GM21717 (cell line): ENCODE measurements around the gene SOCS6.
"Not testable (repeated sequence)": the region's sequence is repeated elsewhere in the genome, so short reads cannot be mapped to it uniquely, and the experiment has no call there.

Experiments
- ATAC-seq: cut with Tn5 transposase; IDR thresholded peaks from one replicate; pipeline ENCODE4 v1.9.1; 2021; ENCODE audit warnings: mild to moderate bottlenecking, moderate library complexity; ENCODE audit not compliant: unreplicated experiment

SOCS6 gene, protein sequence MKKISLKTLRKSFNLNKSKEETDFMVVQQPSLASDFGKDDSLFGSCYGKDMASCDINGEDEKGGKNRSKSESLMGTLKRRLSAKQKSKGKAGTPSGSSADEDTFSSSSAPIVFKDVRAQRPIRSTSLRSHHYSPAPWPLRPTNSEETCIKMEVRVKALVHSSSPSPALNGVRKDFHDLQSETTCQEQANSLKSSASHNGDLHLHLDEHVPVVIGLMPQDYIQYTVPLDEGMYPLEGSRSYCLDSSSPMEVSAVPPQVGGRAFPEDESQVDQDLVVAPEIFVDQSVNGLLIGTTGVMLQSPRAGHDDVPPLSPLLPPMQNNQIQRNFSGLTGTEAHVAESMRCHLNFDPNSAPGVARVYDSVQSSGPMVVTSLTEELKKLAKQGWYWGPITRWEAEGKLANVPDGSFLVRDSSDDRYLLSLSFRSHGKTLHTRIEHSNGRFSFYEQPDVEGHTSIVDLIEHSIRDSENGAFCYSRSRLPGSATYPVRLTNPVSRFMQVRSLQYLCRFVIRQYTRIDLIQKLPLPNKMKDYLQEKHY

DNA sequence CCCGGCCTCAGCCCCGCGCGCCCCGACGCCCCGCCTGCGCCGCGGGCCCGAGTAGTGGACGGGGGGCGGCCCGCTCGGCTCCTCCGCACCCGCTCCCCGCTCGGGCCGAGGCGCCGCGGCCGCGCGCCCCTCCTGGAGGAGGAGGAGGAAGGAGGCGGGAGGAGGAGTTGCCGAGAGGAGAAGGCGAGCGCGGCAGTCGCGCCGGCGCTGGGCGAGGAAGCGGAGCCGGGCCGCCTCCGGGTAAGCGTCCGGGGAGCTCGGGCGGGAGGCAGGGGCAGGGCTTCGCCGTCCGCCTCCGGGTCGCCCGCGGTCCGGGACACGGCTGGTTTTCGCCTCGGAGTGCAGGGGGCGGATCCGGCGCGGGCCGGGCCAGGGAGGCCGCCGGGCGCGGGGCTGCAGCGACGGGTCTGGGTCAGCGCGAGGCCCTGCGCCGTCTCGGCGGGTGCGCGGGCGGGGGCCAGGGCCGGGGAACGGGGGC is at the start of gene SOCS6:
TSS of gene SOCS6 (plus strand) at position 195 of the 478 bp plus-strand sequence. CDS start 35,624 bp downstream, outside the sequence.
- peak; percentile 80 for ATAC-seq

DNA sequence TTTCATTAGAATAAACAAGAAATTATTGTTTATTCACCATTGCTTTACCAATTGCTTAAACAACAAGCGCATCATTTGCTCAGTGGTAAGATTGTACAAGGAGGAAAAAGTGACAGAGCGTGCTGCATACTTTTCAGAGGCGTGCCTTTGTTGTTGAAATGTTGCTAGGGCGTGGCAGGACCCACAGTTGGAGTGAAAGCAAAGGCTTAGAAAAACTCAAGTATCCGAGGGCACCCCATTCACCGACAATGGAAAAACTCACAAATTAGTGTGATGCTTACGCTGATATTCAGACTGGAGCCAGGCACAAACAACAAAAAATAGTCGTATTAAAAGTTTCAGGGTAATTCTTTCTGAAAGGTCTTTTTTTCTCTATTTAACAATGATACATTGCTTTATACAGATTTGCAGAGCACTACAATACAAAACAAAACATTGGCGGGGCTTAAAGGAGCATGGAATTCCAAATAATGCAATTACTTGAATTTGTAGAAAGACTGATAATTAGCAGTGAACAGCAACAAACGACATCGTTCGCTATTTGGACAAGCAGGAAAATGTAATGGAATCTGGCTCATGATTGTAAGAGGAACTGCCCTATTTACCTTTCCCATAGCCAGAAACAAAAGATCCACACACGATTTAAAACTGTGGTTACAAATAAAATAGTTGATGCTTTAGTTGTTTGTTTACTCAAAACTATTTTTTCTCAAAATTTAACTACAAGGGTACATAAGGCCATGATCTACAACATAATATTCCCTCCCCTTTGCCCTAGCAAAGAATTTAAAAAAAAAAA is 45.5 kb upstream of the SOCS6 start:
- ATAC-seq = no peak

DNA sequence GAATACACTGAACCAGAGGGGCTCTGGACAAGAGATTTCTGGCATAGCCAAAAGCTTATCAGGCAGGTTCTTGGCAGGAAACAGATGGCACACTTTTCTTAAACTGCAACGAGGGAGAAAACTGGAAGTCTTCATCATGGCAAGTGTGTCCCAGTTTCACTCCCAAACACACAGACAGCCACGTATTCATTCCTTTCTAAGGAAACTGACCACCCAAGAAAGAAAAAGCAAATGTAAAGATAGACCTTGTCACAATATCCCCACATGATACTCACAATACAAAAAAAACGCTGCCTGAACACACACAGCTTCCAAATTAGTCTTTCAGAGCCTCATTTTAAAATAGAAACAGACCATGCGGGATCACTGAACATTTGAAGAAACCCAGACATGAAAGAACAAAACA is 42.8 kb upstream of the SOCS6 start:
- no peak for ATAC-seq

DNA sequence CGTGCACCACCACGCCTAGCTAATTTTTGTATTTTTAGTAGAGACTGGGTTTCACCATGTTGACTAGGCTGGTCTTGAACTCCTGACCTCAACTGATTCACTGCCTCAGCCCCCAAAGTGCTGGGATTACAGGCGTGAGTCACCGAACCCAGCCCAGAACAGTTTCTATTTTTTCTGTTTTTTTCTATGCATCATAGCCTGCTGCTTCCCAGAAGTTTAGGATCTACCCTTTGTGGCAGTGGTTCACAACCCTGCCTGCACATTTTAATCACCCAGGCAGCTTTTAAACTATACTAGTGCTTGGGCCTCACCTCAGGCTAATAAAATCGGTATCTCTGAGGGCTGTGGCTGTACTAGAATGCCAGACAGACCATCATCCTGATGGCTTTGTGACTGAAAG is 39.7 kb upstream of the SOCS6 start:
- ATAC-seq = no peak

DNA sequence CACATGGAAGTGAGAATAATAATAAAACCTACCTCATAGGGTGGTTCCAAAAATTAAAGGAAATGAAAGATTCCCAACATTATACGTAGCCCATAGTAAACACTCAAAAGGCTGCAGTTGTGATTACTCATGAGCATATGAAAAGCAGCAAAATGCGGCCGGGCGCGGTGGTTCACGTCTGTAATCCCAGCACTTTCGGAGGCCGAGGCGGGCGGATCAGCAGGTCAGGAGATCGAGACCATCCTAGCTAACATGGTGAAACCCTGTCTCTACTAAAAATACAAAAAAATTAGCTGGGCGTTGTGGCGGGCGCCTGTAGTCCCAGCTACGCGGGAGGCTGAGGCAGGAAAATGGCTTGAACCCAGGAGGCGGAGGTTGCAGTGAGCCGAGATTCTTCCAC is 39.0 kb upstream of the SOCS6 start:
- ATAC-seq = not testable (repeated sequence)

DNA sequence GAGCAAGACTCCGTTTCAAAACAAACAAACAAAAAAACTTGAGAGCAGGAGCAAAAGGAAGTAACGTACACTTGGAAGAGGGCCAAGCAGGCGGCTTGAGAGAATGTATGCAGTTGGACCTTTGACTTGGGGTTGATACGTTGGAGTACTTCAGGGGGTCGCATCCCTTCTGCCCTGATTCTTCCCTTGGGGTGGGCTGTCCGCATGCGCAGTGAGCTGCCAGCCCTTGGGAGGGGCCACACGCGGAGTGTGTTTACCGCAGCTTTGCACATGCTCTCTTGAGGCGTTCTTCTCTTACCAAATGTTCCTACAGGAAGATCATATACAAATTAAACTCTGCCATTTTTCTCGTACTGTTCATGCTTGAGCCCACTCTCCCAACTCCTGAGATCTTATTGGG is 38.1 kb upstream of the SOCS6 start:
- no peak for ATAC-seq

DNA sequence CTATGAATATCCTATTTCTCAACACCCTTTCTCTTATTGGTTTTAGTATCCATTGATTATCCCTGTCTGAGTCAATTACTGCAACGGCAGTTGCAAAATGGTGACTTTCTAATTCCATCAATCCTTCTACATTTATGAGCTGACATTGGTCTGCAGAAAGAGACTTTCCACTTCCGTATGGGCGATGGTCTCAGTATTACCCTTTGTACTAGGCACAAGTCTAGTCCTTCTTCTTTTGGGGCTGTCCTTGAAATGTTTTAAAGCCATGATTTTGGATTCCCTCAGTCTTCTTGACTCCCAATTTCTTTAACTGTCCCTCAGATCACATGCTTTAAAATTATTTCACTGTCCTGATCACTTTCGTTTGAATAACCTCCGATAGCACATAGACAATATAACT is 32.7 kb upstream of the SOCS6 start:
- no peak for ATAC-seq

DNA sequence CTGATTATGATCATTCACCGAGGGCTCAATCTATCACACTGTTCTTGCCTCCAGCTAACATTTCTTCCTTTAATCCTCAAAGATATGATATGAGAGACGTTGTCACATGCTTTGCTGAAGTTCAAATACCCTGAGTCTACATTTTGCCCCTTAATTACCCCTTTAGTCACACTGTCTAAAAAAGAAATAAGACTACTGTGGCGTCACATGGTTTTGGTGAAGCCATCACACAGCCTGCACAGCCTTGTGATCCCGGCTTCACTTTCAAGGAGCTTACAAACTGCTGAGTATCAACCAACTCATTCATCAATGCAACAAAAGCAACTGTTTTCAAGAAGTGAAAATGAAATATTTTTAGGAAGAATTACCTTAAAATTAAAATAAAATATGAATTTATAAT is 31.9 kb upstream of the SOCS6 start:
- no peak for ATAC-seq

DNA sequence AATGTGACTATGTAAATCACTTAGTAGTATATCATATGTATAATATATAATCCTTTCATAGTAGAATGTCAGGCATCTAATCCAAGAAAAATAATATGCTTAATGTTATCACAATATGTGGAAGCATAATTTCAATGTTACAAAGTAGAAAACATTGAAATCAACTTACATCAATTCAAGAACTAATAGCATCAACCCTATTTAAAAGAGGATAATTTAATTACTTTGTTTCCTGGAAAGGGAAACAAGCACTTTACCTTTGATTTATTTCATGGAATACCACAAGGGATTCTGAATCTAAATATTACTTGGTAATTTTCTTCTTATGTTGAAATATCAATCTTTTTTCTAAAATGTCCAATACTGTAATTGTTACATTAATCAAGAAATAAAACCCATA is 30.6 kb upstream of the SOCS6 start:
- no peak for ATAC-seq

DNA sequence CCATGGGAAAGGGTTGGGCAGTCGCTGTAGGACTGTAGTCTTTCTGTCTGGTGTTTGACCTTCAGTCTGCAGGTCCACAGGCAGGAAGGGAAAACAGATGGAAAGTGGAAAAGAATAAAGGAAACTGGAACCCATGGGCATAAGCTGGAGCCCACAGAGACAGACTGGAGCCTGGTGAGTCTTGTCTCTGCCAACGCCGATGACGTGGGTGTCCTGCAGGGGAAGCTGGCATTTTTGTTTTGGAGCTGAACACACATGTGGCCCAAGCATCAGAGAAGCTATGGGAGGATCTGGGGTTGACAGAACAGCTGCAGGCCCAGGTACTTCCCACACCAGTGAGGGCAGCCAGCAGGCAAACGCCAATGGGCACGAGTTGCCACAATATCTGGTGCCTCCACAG is 28.2 kb upstream of the SOCS6 start:
- ATAC-seq = no peak

DNA sequence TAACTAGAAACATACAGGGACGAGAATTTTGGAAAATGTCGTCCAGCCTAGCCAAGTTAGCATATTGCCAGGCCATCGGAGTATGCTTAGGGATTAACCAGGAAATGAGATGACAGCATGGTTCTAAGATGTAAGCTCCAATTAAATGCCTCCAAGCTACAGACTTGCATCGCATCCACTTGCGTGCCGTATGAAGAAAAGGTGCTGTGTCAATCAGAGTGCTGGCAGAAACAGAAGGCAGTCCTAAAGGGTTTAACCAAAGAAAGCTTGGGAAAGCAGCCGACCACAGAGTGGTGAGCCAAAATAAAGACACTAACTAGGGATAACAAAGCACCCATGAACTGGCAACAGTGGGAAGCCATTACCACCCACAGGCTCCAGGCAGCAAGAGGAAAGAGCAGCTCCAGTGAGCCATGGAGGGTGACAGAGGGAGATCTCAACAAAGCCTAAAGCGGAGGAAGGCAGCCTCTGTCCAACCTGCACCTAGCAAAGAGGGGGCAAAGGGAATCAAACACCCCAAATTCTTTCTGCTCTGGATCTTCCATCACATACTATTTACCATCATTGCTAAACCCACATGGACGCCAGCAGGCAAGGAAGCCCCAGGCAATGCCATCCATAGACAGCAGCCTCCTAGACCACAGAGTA is 27.6 kb upstream of the SOCS6 start:
- ATAC-seq = no peak

DNA sequence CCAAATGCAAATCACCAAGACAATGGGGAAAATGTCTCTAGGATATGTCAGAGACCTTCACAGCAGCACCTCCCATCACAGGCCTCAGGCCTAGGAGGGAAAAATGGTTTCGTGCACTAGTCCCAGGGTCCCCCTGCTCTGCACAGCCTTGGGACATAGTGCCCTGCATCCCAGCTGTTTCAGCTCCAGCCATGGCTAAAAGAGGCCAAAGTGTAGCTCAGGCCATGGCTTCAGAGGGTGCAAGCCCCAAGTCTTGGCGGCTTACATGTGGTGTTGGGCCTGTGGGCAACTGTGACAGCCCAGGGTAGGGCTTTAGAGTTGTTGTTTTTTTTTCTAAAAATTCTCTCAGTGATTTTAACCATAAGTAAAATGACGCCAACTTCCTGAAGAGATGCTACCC is 25.5 kb upstream of the SOCS6 start:
- no peak for ATAC-seq

DNA sequence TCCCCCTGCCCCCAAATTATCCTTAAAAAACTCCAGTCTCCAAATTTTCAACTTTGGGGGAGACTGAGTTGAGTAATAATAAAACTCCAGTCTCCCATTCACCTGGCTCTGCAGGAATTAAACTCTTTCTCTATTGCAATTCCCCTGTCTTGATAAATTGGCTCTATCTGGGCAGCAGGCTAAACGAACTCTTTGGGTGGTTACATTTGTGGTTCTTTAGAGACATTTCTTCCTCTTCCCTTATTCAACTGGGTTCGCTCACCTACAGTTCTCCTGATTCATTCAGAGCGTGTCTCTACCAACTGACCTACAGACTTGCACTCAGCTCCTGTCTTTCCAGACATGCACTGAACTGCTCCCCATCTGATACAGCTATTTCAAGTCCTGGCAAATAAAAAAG is 17.1 kb upstream of the SOCS6 start:
- no peak for ATAC-seq

DNA sequence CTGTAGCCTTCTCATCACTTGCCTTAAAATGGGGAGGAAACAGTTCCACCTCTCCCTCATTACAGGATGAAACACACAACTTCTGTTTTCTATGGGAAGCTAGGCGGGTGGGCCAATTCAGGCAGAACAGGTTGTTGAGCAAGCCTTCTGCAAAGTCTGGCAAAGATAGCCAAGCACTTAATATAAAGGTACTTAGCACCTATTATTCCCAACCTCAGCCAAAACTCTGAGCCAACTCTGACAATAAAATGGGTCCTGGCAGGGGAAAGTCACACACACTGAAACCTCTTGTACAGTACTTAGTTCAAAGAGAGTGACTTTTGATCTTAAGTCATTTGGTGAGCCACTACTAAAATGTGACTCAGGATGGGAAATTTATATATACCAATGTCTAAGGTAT is 15.8 kb upstream of the SOCS6 start:
- ATAC-seq = no peak

DNA sequence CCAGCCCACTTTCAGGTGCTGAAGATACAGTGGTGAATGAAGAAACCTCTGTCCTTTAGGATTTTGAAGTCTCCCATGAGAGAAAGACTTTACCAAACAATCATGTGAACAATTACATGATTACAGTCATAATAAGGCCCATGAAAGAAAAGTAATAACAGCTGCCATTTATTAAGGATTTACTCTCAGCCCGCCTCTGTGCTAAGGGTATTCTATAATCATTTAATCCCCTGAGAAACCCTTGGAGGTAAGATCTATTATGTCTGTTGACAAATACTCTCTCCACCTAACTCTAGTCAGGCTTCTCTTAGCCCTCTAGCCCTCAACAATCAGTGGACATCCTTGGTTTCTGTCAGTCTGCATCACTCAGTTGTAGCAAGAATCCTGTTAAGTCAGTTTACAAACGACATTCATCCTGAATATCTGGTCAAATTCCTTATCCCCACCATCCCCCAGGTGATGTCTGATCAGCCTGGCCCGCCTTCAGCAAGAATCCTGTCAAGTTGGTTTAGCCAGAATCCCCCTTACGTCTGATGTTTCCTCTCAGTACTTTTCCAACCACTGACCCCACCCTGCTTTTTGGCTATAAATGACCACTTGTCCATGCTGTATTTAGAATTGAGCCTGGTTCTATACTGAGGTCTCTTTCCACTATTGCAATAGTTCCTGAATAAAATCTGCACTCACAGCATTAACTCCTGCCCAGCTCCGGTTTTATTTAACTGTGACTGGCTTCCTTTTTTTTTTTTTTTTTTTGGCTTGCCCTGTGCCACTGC is 12.2 kb upstream of the SOCS6 start:
- no peak for ATAC-seq

DNA sequence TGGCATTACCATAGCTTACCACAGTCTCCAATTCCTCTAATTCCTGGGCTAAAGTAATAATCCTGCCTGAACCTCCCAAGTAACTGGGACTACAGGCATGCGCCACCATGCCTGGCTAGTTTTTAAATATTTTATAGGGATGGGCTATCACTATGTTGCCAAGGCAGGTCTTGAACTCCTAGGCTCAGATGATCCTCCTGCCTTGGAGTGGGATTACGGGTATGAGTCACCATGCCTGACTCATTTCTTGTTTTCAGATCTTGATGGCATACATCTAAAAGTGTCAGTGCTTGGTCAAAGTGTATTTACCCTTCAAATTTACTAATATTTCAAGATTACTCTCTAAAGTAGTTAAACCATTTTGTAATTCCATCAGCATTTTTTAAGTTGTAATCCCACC is 9.4 kb upstream of the SOCS6 start:
- no peak for ATAC-seq

DNA sequence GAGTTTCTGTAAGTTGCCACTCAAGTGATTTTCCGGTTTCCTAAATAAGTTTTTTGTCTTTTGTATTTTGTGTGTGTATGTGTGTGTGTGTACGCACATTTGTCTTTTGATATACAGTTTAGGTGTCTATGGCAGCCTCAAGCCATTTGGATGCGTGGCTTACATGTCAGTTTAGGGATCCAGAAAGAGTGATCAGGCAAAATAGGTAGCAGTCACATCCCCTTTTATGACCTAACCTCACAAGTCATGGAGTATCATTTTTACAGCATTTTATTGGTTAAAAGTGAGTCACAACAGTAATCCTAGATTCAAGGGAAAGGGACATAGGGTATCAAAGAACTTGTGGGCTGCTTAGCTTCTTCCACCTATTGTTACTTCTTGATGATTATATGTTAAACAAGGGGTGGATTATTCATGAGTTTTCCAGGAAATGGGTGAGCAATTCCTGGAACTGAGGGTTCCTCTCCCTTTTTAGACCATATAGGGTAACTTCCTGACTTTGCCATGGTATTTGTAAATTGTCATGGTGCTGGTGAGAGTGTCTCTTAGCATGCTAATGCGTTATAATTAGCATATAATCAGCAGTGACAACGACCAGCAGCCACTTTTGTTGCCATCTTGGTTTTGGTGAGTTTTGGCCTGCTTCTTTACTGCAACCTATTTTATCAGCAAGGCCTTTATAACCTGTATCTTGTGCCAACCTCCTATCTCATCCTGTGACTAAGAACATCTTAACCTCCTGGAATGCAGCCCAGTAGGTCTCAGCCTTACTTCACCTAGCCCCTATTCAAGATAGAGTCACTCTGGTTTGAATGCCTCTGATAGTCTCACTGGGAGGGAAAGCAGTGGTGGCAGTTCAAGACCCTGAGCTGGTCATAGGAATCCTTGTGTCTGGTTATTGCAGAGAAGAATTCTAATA is 8.6 kb upstream of the SOCS6 start:
- ATAC-seq = no peak

DNA sequence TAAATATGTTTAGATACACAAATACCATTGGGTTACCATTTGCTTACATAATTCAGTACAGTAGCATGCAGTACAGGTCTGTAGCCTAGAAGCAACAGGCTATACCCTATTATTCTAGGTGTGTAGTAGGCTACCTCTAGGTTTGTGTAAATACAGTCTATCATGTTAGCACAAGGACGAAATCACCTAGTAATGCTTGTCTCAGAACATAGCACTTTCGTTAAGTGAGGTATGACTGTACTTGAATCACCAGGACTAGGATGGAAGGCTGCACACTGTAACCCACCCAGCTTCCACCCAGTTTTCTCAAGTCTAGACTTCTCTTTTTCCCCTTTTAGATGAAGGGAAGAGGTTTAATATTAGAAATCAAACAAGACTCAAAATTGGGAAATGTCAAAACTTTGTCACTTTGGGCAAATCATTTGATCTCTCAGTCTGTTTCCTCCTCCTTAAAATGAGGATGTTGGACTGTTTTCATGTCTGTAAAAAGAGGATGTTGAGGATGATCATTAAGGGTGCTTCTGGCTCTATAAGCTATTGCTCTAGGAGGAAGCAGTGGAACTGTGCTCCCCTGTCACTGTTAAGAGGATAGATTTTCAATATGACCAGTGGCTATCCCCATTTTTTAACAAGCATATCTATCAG is 3.7 kb upstream of the SOCS6 start:
- no peak for ATAC-seq

DNA sequence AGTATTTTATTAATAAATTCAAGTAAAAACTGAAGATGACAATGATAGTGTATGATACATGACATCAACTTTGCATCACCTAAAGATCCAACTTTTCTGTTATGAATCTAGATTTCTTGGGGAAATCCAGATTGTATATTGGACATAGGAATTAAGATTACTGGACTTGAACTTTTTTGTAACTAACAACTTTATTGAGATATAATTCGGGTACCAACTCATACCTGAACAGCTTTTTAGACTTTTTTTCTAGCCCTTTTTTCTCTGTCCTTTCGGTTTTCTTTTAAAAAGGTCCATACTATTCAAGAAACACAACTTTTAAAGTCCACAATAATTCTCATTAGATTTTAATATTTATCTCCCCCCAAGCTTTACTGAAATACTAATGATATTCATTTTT is 1.1 kb upstream of the SOCS6 start:
- ATAC-seq = no peak
